Tibial nerve (tissue), 3 donors: ENCODE data around the gene PCYT1A.

Experiments
- POLR2A ChIP-seq, 2 donors: fragments of 450-650 bp; IDR thresholded peaks; one replicate each; pipeline ENCODE4 v1.6.1; 2017; ENCODE audit warnings: antibody characterized with exemption in 2 of 2, mild to moderate bottlenecking in 2 of 2, moderate library complexity in 2 of 2
- TF ChIP-seq, protein P1 (sequence below), 5 experiments: fragments of 200-600 bp in 3 of 5; fragments of 450-650 bp in 2 of 5; sonication (generic) in 3 of 5; IDR thresholded peaks; one replicate each; pipeline ENCODE4 v1.5.1; 2016 to 2019; ENCODE audit warnings: antibody characterized with exemption in 5 of 5, mild to moderate bottlenecking in 3 of 5, moderate library complexity in 2 of 5

DNA sequence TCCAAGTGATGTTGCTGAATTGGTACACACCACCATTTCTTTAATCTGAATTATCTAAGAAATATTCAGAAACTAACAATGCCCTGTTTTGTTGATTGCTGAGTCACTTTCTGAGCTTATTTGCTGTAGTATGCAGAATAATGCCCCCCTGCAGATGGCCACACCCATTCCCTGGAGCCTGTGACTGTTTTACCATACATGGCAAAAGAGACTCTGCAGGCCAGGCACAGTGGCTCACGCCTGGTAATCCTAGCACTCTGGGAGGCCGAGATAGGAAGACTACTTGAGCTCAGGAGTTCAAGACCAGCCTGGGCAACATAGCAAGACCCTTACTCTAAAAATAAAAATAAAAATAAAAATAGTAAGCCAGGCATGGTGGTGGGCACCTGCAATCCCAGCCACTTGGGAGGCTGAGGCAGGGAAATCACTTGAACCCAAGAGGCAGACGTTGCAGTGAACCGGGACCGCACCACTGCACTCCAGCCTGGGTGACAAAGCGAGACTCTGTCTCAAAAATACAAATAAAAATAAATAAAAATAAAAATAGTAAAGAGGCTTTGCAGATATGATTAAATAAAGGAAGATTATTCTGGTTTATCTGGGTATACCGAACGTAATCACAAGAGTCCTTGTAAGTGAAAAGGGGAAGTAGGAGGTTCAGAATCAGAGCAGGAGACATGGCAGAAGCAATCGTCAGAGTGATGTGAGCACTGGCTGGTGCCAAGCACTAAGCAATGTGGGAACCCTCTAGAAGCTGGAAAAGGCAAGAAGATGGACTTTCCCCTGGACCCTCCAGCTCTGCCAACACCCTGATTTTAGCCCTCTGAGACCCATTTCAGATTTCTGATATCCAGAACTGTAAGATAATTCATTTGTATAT lies 19.0 kb downstream of the PCYT1A start:
- TF ChIP-seq, protein P1, sequence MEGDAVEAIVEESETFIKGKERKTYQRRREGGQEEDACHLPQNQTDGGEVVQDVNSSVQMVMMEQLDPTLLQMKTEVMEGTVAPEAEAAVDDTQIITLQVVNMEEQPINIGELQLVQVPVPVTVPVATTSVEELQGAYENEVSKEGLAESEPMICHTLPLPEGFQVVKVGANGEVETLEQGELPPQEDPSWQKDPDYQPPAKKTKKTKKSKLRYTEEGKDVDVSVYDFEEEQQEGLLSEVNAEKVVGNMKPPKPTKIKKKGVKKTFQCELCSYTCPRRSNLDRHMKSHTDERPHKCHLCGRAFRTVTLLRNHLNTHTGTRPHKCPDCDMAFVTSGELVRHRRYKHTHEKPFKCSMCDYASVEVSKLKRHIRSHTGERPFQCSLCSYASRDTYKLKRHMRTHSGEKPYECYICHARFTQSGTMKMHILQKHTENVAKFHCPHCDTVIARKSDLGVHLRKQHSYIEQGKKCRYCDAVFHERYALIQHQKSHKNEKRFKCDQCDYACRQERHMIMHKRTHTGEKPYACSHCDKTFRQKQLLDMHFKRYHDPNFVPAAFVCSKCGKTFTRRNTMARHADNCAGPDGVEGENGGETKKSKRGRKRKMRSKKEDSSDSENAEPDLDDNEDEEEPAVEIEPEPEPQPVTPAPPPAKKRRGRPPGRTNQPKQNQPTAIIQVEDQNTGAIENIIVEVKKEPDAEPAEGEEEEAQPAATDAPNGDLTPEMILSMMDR (IDR thresholded peaks at IDR 0.05), result no peak
- no peak for TF ChIP-seq POLR2A (IDR thresholded peaks at IDR 0.05)
